ENCODE data around the gene DPYSL5. TPM values are rescaled to one million over a fixed set of nuclear protein-coding genes. Genes with fewer than 3 reads are reported as not detected.
A peak's percentile ranks its signal among the peaks of the same experiment; 100 is the strongest.

Gene DPYSL5
- total and polyA plus RNA-seq, 2 of the 13 experiments (the other 11 are each of a cell fraction or from before 2014, with no cell fraction given): 0.15 TPM; not detected in 1

DNA sequence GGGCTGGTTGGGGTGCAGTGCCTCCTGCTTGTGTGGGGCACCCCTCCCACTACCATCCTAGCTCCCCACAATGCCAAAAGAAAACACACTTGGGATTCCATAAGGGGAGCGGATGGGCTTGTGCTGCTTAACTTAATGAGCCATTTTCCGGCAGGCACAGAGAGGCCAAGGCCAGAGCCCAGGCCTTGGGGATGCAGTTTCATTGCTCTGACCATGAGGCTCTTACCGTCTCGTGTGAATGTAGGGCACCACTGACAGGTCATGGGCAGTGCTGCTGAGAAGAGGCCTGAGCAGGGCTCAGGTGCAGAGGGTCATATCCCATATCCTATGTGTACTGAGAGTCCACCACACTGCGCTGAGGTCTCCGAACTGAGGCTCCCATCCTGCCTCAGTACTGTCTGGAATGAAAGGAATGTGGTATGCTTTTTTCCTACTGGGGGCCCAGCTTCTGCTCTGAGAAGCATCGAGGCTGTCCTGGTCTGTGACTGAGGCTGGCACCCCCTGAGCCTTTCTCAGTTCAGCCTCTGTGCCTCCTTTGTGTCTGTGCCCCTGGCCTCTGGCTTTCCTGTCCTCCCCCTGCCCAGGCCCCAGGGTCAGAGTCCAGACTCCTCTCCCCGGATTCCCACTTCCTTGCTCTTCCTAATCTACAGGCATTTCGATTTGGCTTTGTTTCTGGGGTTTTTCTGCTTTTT is 77.3 kb downstream of the DPYSL5 start (continued):
- TF ChIP-seq, protein P1, sequence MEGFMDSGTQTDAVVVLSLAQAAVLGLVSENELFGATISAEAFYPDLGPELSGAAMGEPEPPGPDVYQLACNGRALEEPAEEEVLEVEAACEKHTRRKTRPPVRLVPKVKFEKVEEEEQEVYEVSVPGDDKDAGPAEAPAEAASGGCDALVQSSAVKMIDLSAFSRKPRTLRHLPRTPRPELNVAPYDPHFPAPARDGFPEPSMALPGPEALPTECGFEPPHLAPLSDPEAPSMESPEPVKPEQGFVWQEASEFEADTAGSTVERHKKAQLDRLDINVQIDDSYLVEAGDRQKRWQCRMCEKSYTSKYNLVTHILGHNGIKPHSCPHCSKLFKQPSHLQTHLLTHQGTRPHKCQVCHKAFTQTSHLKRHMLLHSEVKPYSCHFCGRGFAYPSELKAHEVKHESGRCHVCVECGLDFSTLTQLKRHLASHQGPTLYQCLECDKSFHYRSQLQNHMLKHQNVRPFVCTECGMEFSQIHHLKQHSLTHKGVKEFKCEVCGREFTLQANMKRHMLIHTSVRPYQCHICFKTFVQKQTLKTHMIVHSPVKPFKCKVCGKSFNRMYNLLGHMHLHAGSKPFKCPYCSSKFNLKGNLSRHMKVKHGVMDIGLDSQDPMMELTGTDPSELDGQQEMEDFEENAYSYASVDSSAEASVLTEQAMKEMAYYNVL (CRISPR knock-in tag; IDR thresholded peaks at IDR 0.05; ENCODE audit: borderline replicate concordance): peak; percentile 81
- TF ChIP-seq ZNF530 (CRISPR knock-in tag; IDR thresholded peaks at IDR 0.05; ENCODE audit: low read depth) (no peak), BHLHE40 (IDR thresholded peaks at IDR 0.05; ENCODE audit: low read length) (0 out of 2 replicates have a peak, but pooled peaks have one; percentile 16), RBFOX2 (IDR thresholded peaks at IDR 0.05; ENCODE audit: low read depth, low read length) (peak; percentile 48; the same call in 1 of the 2 replicates), SMARCC2 (IDR thresholded peaks at IDR 0.05) (no peak)
- TF ChIP-seq, protein P2, sequence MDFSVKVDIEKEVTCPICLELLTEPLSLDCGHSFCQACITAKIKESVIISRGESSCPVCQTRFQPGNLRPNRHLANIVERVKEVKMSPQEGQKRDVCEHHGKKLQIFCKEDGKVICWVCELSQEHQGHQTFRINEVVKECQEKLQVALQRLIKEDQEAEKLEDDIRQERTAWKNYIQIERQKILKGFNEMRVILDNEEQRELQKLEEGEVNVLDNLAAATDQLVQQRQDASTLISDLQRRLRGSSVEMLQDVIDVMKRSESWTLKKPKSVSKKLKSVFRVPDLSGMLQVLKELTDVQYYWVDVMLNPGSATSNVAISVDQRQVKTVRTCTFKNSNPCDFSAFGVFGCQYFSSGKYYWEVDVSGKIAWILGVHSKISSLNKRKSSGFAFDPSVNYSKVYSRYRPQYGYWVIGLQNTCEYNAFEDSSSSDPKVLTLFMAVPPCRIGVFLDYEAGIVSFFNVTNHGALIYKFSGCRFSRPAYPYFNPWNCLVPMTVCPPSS (IDR thresholded peaks at IDR 0.05): no peak
- TF ChIP-seq, protein P3, sequence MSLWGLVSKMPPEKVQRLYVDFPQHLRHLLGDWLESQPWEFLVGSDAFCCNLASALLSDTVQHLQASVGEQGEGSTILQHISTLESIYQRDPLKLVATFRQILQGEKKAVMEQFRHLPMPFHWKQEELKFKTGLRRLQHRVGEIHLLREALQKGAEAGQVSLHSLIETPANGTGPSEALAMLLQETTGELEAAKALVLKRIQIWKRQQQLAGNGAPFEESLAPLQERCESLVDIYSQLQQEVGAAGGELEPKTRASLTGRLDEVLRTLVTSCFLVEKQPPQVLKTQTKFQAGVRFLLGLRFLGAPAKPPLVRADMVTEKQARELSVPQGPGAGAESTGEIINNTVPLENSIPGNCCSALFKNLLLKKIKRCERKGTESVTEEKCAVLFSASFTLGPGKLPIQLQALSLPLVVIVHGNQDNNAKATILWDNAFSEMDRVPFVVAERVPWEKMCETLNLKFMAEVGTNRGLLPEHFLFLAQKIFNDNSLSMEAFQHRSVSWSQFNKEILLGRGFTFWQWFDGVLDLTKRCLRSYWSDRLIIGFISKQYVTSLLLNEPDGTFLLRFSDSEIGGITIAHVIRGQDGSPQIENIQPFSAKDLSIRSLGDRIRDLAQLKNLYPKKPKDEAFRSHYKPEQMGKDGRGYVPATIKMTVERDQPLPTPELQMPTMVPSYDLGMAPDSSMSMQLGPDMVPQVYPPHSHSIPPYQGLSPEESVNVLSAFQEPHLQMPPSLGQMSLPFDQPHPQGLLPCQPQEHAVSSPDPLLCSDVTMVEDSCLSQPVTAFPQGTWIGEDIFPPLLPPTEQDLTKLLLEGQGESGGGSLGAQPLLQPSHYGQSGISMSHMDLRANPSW (CRISPR knock-in tag; IDR thresholded peaks at IDR 0.05; ENCODE audit: borderline replicate concordance): no peak; the same call in 1 of the 2 replicates
- TF ChIP-seq, protein P4, sequence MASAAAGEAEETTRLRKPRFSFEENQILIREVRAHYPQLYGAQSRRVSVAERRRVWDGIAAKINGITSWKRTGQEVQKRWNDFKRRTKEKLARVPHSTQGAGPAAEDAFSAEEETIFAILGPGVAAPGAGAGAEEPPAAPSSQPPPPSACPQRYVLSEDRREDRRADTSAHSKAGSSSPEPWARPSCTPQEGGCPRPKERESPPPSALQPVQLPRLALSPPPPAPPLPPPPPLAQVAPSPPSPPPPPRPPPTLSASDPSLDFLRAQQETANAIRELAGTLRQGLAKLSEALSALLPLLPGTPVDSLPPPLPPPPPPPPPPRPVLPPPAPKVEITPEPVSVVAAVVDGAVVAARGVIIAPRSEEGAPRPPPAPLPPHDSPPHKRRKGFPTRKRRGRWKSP (CRISPR knock-in tag; IDR thresholded peaks at IDR 0.05): no peak
- TF ChIP-seq, protein P5, sequence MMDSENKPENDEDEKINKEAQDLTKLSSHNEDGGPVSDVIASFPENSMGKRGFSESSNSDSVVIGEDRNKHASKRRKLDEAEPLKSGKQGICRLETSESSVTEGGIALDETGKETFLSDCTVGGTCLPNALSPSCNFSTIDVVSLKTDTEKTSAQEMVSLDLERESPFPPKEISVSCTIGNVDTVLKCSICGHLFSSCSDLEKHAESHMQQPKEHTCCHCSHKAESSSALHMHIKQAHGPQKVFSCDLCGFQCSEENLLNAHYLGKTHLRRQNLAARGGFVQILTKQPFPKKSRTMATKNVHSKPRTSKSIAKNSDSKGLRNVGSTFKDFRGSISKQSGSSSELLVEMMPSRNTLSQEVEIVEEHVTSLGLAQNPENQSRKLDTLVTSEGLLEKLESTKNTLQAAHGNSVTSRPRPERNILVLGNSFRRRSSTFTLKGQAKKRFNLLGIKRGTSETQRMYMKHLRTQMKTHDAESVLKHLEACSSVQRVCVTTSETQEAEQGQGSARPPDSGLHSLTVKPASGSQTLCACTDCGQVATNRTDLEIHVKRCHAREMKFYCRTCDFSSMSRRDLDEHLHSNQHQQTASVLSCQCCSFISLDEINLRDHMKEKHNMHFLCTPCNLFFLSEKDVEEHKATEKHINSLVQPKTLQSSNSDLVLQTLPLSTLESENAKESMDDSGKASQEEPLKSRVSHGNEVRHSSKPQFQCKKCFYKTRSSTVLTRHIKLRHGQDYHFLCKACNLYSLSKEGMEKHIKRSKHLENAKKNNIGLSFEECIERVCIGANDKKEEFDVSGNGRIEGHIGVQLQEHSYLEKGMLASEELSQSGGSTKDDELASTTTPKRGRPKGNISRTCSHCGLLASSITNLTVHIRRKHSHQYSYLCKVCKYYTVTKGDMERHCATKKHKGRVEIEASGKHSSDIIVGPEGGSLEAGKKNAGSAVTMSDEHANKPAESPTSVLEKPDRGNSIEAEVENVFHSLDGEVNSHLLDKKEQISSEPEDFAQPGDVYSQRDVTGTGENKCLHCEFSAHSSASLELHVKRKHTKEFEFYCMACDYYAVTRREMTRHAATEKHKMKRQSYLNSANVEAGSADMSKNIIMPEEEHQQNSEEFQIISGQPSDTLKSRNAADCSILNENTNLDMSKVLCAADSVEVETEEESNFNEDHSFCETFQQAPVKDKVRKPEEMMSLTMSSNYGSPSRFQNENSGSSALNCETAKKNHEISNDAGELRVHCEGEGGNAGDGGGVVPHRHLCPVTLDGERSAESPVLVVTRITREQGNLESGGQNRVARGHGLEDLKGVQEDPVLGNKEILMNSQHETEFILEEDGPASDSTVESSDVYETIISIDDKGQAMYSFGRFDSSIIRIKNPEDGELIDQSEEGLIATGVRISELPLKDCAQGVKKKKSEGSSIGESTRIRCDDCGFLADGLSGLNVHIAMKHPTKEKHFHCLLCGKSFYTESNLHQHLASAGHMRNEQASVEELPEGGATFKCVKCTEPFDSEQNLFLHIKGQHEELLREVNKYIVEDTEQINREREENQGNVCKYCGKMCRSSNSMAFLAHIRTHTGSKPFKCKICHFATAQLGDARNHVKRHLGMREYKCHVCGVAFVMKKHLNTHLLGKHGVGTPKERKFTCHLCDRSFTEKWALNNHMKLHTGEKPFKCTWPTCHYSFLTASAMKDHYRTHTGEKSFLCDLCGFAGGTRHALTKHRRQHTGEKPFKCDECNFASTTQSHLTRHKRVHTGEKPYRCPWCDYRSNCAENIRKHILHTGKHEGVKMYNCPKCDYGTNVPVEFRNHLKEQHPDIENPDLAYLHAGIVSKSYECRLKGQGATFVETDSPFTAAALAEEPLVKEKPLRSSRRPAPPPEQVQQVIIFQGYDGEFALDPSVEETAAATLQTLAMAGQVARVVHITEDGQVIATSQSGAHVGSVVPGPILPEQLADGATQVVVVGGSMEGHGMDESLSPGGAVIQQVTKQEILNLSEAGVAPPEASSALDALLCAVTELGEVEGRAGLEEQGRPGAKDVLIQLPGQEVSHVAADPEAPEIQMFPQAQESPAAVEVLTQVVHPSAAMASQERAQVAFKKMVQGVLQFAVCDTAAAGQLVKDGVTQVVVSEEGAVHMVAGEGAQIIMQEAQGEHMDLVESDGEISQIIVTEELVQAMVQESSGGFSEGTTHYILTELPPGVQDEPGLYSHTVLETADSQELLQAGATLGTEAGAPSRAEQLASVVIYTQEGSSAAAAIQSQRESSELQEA (CRISPR knock-in tag; IDR thresholded peaks at IDR 0.05; ENCODE audit: not compliant biosample characterization): no peak

Measured in HepG2 (cell line).